ENCODE results near the gene CYP3A4. TPM values are rescaled to one million over a fixed set of nuclear protein-coding genes. Genes with fewer than 3 reads are reported as not detected.

CYP3A4 gene
- total and polyA plus RNA-seq, 2 of the 8 experiments (the other 6 are each of a cell fraction or from before 2014, with no cell fraction given), result not detected

DNA sequence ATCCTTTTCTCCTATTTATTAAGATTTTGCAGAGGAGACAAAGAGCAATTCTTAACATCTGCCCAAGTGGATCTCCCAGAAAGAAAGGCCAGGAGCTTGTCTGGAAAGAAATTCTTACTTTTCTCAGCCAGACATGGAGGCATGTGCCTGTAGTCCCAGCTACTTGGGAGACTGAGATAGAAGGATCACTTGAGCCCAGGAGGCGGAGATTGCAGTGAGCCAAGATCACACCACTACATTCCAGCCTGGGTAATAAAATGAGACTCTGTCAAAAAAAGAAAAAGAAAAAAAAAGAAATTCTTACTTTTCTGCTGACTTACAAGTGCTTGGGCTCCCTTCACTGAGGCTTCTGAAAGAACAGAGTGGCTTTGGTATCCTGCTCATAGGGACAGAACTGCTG lies 41.5 kb upstream of the CYP3A4 start (continued):
- no peak for TF ChIP-seq CBX8 (IDR thresholded peaks at IDR 0.05; ENCODE audit: borderline replicate concordance, low read depth, low read length)
